Activated CD4-positive, alpha-beta T cell treated with anti-CD3 and anti-CD28 coated beads, Interleukin-10, Interleukin-2, amounts not matched to agents 100 ng/mL and 50 ng/mL, durations not matched to agents 16 hours and 8 hours (primary cell): ENCODE data around the gene CDH13.

Experiments
- DNase-seq: peaks from one replicate; pipeline ENCODE4 v3.0.0-alpha.2; 2020

Gene CDH13

DNA sequence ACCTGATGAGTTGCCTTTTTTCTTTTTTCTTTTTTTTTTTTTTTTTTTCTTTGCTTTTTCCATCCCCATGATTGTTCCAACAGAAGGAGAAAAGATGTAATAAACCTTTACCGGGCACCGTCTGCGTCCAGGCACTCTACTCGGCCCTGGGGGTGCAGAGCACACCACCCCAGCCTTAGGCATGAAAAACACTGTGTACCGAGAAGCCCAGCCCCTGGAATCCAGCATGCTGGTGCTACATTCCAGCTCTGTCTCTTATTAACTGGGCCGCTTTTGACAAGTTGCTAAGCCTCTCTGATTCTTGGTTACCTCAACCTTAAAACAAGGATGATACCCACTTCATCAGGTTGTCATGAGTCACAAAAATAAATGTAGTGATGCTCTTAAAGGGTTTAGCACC, 1117.0 kb downstream of the CDH13 start:
- DNase-seq, result no peak

DNA sequence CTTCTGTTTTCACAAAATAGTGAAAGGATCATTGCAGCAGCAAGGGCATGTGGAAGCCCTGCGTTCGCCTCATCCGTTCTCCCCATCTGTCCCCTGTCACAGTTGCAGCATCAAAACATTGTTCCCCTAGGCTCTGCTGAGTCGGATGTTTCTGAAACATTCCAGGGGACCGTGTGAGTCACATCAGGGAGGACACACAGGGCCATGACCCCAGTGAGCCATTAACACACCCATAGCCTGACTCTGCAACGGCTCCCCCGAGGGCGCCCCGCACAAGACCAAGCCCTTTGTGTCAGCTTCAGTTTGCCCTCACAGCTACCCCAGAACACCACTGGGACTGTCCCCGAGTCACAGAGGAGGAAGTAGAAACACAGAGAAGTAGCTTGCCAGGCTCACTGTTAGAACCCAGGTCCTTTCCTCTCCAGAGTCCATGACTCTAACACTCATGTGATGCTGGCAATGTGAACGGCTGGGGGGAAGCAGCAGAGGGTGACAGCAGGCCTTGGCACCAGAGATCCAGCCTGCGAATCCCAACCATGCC, 1117.7 kb downstream of the CDH13 start:
- DNase-seq, result no peak

DNA sequence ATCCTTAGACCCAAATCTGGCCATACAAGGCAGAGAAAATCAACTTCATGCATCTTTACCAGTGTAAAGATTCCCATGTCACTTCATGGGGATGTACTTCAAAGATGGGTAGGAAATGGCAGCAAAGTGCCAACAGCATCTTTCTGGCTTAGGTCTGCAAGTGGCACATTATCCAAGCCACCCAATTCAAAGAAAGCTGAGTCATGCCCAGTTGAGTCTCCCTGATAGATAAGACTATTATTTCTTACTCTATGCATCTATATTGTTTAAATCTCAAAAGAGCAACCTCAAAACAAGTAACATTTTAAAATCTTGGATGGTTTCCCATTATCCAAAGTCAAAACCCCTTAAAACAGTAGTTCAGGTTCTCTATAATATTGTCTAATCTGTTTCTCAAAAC, 1119.8 kb downstream of the CDH13 start:
- DNase-seq, result no peak

DNA sequence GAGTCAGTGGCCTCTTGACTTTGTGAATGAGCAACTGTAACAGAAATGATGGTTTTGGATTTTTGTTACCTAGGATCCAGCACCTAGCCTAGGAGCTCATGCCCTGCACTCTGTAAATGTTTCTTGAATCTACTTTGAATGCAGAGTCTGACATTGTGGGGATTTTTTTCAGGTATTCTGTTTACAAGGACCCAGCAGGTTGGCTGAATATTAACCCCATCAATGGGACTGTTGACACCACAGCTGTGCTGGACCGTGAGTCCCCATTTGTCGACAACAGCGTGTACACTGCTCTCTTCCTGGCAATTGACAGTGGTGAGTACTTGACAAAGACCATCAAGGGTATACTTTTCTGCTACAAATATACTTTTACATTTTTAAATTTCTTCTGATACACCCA, 1121.2 kb downstream of the CDH13 start:
- DNase-seq, result no peak

DNA sequence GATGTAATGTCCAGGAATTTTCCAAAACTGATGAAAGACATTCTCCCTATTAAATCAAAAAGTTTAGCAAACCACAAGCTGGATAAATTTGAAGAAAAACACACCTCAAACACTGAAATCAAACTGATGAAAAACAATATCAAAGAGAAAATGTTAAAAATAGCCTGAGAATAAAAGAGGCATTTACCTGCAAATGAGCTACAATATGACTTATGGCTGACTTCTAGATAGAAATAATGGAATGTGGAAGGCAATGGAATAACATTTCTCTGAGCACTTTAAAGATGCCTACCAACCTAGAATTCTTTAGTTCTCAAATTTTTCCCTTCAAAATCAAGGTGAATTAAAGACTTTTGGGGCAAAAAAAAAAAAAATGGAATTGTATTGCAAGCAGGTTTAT, 1128.6 kb downstream of the CDH13 start:
- no peak for DNase-seq

DNA sequence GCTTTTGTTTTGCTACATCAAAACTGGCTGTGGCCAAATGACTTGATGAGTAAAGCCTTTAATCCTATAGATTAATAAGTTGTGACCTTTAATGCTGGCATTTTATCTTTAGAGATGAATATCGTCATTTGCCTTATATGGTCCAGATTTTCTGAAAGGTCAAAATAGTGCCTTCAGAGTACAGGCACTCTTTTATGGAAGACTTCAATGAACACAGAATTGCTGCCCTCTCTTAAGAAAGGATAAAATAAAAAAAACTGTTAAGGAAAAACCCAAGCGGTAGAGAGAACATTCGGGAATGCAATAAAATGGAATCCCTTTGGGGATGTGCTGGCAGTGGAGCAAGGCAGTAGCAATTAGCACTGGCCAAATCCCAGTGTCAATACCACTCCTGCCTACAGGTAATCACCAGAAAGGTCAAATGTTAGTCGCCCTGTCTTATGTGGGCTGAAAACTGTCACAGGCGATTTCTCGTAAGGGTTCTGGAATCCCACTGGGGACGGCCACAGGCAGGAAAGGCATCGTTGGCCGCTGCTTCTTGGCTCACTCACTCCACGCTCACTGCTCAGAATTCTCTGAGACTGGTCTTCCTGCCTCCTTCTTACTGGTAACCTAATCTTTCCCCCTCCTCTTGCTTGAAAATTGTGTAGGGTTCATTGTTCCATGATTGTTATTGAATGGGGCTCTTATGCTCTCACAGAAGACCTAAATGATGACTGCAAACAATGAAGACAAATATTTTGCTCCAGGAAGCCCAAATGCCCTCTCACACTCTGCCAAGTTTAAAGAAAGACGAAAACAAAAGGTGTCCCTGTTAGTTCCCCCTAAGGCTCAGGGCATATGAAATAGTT, 1135.6 kb downstream of the CDH13 start:
- DNase-seq, result no peak

DNA sequence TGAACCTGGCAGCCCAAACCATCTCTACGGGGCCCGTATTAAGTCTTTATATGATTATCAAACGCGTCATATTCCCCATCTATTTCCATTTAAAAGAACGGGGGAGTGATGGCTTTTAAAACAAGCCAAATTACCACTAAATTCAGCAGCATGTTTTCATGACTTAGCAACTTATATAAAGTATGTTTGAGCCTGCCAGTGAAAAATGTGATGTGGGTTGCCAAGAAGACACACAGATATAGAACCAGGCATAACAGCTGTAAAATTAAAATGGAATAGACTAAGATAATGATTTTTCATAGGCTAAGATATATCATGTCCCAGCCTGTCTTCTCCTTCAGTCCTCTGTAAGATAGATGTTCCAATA, 1136.2 kb downstream of the CDH13 start:
- no peak for DNase-seq

DNA sequence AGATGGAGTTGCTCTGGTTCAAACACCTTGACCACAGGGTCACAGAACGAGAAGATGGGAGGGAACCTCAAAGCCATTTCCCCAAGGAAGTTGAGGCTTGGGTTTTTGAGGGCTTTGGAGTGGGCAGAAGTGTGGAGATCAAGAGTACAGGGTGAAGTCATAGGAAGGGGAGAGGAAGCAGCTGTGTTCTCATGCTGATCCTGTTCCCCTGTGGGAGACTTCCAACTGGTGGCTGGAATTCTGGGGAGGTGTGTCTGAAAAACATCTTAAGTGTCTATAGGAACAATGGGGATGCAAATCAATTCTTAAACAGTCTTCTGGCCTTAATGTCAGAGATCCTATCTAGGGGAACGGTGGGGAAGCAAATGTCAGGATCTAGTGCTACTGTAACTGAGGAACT, 1142.2 kb downstream of the CDH13 start:
- no peak for DNase-seq

DNA sequence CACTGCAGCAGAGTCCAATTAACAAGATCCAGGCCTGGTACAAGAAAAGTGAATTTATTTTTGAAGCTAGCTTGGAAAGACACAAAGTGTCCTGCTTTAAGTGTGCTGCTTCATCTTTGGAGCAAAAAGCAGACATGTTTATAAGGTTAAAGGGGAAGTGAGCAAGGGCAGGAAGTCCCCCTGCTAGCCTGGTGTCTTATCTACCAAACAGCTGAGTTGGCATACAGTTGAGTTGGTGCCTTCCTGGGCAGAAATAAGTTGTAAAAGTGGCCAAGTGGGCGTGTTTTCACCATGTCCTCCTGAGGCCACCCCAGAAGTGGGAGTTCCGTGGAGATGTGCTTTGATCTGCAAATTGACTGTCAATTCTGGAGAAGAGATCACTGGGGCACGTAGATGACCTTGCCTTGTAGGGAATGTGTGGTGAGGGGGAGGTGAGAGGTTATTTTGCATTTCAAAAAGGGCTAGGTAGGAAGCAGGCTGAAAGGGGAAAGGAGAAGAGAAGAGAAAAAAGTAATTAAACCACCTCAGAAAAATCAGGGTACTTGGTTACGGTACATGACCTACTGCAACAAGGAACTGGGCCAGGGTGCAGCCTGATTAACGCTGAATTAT, 1142.7 kb downstream of the CDH13 start:
- DNase-seq, result no peak

DNA sequence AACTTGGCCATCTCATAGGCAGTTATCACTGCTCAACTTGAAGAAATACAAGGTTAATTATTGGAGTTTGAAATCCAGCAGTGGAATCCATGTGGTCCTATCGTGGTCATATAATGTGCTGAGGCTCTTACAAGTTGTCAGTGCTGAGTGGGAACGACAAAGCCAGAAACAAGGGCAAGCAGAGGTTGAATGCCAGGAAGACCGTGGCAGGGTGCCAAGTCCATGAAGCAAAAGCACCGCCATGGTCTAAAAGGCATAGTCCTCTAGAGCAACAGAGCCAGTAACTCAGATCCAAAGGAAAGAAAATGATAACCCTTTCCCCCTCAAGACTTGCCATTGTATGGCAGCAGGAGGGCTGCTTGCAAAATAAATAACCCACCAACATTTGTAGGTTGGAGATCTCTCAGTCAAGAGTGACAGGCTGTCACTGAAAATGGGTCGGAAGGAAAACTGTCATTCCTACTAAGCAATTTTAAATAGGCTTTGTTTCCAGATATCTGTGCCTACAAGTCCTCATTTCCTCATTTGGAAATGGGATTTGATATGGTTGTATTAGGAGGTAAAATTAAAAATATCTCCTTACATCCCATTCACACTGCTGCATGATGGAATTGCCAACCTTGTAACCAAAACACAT, 1144.7 kb downstream of the CDH13 start:
- DNase-seq, result no peak

DNA sequence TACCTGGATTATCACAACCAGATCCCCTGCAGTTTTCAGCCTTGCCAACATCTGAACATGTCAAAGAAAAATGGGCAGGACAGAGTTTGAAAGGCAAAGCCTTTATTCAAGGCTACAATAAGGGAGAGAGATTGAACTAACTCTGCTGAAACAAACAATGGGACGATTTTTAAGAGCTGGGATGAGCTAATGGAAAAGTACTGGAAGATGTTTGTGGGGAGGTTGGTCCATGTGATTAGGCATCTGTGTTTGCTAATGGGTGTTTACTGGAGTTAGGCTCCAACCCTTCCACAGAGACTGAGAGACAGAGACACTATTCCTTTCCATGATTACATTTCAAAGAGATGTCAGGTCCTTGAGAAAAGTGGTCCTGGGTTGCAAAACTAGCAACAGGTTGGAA, 1146.0 kb downstream of the CDH13 start:
- DNase-seq, result no peak

DNA sequence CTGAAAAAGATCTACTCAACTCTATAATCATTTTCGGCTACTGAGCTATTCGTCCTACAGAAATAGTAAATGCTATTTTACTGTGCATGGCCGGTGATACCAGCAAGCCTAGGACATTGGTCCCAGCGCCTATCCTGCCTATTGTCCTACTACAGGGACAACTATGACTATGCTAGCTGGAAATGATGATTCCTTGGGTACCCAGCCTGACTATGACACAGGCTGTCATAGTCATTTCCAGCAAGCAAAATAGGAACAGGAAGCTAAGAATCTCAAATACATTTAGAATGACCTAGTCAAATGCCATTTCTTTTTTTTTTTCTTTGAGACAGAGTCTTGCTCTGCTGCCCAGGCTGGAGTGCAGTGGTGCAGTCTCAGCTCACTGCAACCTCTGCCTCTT, 1147.3 kb downstream of the CDH13 start:
- DNase-seq, result no peak

DNA sequence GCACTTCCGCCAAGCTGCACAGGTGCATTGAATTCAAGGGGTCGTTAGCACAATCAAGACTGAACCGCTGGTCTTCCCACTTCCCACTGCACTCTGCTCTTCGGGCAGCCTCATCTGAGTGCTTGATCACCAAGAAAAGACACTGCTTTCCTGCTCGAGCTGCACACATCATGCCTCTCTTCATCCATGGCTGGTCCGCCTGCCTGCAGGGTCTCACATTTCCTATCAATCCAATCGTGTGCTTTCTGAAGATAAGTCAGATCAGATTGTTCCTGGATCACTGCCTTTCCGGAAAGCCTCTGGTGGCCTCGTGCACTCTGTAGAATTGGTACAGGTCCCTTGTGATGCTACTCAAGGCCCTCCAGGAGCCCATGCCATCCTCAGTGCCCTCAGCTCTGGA, 1150.2 kb downstream of the CDH13 start:
- no peak for DNase-seq

DNA sequence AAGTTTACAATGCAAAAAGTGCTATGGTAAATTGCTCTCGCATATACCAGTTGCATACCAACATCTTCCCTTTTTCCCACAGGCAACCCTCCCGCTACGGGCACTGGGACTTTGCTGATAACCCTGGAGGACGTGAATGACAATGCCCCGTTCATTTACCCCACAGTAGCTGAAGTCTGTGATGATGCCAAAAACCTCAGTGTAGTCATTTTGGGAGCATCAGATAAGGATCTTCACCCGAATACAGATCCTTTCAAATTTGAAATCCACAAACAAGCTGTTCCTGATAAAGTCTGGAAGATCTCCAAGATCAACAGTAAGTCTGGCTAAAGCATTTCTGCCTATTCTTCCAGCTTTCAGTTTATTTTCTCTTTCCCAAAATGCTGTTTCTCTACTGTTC, 1153.1 kb downstream of the CDH13 start:
- no peak for DNase-seq

DNA sequence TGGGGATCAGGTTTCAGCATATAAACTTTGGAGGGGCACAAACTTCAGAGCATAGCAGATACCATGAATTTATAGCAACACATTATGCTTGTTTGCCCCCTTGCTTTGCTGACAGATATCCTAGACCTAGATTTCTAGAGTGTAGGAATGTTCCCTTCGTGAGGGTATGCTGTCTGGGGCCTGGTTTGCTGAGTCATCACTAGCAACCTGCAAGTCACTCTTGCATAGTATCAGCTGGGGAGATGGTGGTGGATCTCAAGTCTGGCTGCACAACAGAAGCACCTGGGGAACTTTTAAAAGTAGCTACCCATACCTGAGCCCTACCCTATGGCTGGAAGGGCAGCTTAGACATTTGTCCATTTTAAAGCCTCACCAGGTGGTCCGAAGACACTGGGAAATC, 1158.7 kb downstream of the CDH13 start:
- no peak for DNase-seq

DNA sequence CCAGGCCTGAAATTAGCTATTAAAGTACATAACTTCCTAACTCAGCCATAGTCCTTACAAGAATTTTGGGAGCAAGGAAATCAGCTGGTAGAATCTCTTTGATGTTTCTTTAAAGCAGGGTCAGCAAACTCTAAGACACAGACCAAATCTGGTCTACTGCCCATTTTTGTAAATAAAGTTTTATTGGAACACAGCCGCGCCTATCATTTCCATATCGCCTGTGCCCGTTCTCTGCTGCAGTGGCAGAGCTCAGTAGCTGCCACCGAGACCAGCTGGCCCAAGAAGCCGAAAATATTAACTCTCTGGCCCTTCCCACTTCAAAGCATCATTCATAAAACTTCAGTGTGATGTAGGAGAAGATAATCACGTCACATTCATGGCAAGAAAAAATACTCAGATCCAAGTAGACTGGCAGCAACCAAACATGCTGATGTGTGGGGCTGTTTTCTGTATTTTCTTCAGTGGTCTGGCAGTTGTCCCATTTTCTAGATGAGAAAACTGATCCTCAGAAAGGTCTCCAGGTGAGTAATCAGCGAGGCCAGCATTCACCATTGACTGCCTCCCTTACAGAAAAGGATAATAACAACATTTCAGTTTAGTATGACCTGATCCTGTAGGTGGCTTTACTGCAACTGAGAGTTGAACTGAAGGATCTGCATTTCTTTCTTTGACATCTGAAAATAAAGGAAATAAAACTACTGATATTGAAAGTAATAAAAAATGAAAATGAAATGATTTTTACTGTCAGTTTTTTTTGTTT, 1163.1 kb downstream of the CDH13 start:
- DNase-seq, result no peak

DNA sequence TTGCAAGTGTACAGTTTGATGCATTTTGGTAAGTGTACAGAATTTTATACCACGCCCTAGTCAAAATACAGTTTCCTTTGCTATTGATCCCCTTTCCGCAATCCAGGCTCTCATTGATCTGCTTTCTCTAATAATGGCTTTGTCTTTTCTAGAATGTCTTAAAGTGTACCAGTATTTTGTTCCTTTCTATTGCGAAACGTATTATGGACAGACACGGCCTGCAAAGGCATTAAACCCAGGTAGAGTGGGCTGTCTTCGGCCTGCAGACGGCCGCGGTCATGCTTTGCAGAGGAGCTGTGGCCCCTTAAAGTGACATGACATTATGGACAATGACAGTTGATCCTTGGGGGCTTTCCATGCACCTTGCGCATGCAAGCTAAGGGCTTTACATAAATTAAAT, 1165.1 kb downstream of the CDH13 start:
- no peak for DNase-seq

DNA sequence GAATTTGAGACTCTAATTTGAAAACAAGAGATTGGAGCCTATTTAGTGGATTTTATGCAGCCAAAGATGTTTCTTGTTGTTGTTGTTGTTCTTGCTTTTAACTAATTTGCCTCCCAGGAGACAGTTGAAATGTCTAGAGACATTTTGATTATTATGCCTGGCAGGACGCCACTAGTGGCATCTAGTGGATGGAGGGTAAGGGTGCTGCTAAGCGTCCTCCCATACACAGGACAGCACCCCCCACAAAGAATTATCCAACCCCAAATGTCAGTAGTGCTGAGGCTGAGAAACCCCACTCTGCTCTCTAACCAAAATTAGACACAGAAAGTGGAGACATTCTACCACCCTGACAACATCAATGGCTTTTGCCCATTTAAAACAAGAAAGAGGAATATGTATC, 1165.6 kb downstream of the CDH13 start:
- DNase-seq, result no peak

DNA sequence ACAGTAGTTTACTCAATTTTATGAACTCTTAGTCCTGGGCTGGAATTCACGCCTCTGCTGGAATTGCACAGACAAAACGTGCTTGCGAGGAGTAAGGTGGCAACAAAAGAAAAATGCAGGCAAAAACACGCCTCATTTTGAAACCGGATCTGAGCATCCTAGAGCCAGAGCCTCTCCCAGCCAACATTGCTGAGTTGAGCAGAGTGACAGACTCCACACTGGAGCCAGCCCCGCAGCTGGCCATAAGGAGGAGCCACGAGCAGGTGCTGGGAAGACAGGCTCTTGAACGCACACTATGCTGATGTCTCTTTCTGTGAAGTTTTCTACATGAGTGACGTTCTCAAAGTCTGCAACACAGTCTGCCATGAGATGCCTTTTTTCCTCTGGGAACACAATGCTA, 1166.4 kb downstream of the CDH13 start:
- no peak for DNase-seq

DNA sequence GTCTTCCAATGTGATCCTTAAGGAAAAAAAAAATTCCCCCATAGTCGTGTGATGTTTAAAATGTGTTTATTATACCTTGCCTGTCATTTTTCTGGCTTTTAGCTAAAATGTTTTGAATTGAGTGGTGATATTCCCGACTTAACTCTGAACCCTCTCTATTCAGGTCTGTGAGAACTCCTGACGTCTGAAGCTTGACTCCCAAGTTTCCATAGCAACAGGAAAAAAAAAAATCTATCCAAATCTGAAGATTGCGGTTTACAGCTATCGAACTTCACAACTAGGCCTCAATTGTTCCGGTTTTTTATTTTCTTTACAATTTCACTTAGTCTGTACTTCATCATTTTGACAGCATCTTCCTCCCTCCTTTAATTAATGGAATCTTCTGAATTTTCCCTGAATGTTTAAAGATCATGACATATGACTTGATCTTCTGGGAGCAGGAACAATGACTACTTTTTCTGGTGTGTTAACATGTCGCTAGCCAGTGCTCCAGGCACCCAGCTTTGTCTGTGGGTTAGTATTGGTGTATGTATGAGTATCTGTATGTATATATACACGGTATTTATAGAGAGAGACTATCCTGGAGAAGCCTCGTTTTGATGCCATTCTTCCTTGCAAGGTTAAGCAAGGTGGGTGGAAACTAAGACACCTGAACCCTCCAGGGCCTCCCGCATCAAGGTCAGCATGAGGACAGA, 1168.2 kb downstream of the CDH13 start:
- DNase-seq, result no peak

DNA sequence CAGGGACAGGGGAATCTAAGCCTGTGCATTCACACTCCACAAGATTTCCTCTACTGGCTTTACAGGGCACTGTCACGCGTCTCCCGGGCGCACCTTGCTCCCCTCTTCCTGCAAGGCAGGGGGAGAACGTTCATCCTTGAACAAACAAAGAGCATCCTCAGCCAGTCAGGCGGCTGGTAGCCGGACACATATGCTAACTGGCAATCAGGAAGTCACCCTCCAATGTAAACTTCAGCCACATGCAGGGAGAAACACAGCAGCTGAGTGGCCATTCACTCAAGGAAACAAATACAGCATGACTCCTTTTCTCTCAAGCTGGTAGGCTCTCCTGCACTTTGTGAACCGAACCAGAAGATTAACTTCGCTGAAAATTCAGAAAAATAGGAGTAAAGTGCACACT, 1170.2 kb downstream of the CDH13 start:
- no peak for DNase-seq

DNA sequence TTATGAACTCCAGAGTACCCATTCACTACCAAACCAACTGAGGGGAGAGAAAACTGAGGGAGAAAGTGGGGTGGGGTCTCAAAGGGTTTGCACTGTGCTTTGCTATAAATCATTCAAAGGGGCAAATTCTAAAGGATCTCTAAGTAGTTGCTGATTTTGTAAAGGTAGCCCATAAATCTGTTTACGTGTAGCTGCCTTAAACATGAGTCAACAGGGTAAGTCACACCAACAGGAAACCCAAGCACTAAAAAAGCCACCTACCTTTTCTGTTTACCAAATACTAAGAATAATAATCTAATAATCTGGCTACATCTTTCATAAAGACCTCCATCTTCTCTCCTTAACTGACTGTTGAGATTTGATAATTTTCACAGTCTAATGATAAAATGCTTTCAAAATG, 1172.6 kb downstream of the CDH13 start:
- DNase-seq, result no peak

DNA sequence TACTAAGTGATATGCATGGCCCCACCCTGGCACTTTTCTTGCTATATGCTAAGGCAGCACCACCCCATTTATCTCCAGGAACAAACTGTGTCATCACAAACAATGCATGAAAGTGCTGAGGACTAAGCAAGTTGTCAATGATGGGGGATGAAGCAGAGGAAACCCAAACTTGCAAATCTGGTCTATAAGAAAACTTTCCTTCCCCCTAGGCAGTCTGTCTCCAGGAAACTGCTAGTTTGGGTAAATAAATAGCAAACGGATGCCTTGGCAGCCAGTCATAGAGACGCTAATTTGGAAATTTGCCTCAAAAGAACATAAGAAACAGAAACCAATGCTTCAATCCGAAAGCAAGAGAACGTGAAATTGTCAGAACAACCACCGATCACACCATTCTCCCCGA, 1175.4 kb downstream of the CDH13 start:
- DNase-seq, result peak; percentile 31
